GM18867 (cell line): ENCODE results near the gene CACNA1A.

Source experiments
- ATAC-seq: cut with Tn5 transposase; IDR thresholded peaks from one replicate; pipeline ENCODE4 v1.9.1; 2021; ENCODE audit warnings: mild to moderate bottlenecking, moderate library complexity; ENCODE audit not compliant: unreplicated experiment

The CACNA1A gene

GRCh38 chr19:13240312-13241022 is 265.8 kb downstream of the CACNA1A start:
- ATAC-seq, result no peak

GRCh38 chr19:13238891-13239534 is 267.3 kb downstream of the CACNA1A start:
- no peak for ATAC-seq

GRCh38 chr19:13234518-13234917 is 271.8 kb downstream of the CACNA1A start:
- no peak for ATAC-seq

- no peak for ATAC-seq
These were observed 274.6 kb downstream of the CACNA1A start for GRCh38 chr19:13231663-13232062.

GRCh38 chr19:13229246-13229645 is 277.0 kb downstream of the CACNA1A start:
- ATAC-seq, result no peak

- ATAC-seq, result no peak
These were observed 277.7 kb downstream of the CACNA1A start for GRCh38 chr19:13228561-13228960.

GRCh38 chr19:13226983-13227382 is 279.3 kb downstream of the CACNA1A start:
- ATAC-seq, result no peak

- no peak for ATAC-seq
These were observed 280.1 kb downstream of the CACNA1A start for GRCh38 chr19:13225973-13226865.

GRCh38 chr19:13225085-13225484 is 281.2 kb downstream of the CACNA1A start:
- no peak for ATAC-seq

GRCh38 chr19:13220847-13221246 is 285.4 kb downstream of the CACNA1A start:
- no peak for ATAC-seq

GRCh38 chr19:13215572-13216380 is 290.5 kb downstream of the CACNA1A start:
- peak; percentile 52 for ATAC-seq

GRCh38 chr19:13214036-13214730 is 292.1 kb downstream of the CACNA1A start:
- ATAC-seq, result no peak

GRCh38 chr19:13212759-13213330 is 293.4 kb downstream of the CACNA1A start:
- no peak for ATAC-seq

- ATAC-seq, result no peak
These were observed 294.6 kb downstream of the CACNA1A start for GRCh38 chr19:13211426-13212308.

- ATAC-seq, result no peak
These were observed 295.3 kb downstream of the CACNA1A start for GRCh38 chr19:13210941-13211340.

- no peak for ATAC-seq
These were observed 295.9 kb downstream of the CACNA1A start for GRCh38 chr19:13210339-13210775.

- peak; percentile 16 for ATAC-seq
These were observed 296.6 kb downstream of the CACNA1A start for GRCh38 chr19:13209484-13210338.
